HG03571 (cell line): ENCODE data around the gene PPT1.
"Not testable (repeated sequence)": the region's sequence is repeated elsewhere in the genome, so short reads cannot be mapped to it uniquely, and the experiment has no call there.

Experiments
- ATAC-seq: cut with Tn5 transposase; IDR thresholded peaks from one replicate; pipeline ENCODE4 v1.9.1; 2021; ENCODE audit not compliant: unreplicated experiment

PPT1 gene

GRCh38 chr1:40092706-40093639, 4.1 kb downstream of the PPT1 start:
- no peak for ATAC-seq

- ATAC-seq = no peak
Measured at GRCh38 chr1:40092241-40092640, 4.8 kb downstream of the PPT1 start.

GRCh38 chr1:40090652-40091355, 6.2 kb downstream of the PPT1 start:
- no peak for ATAC-seq

- ATAC-seq = not testable (repeated sequence)
Measured at GRCh38 chr1:40084750-40085149, 12.3 kb downstream of the PPT1 start.

- no peak for ATAC-seq
Measured at GRCh38 chr1:40081871-40082270, 15.2 kb downstream of the PPT1 start.

- no peak for ATAC-seq
Measured at GRCh38 chr1:40079774-40080400, 17.2 kb downstream of the PPT1 start.

- no peak for ATAC-seq
Measured at GRCh38 chr1:40078512-40079333, 18.3 kb downstream of the PPT1 start.

GRCh38 chr1:40076895-40077312, 20.1 kb downstream of the PPT1 start:
- ATAC-seq = no peak

GRCh38 chr1:40075266-40075665, 21.8 kb downstream of the PPT1 start:
- ATAC-seq = no peak

GRCh38 chr1:40073062-40073461, 24.0 kb downstream of the PPT1 start:
- no peak for ATAC-seq

- ATAC-seq = no peak
Measured at GRCh38 chr1:40072142-40072541, 24.9 kb downstream of the PPT1 start.

- ATAC-seq = no peak
Measured at GRCh38 chr1:40067851-40068250, 29.2 kb downstream of the PPT1 start.

GRCh38 chr1:40067023-40067422, 30.0 kb downstream of the PPT1 start:
- ATAC-seq = no peak

- peak; percentile 59 for ATAC-seq
Measured at GRCh38 chr1:40064797-40065499, 32.1 kb downstream of the PPT1 start.

- ATAC-seq = no peak
Measured at GRCh38 chr1:40059960-40060750, 36.9 kb downstream of the PPT1 start.

- no peak for ATAC-seq
Measured at GRCh38 chr1:40059338-40059959, 37.6 kb downstream of the PPT1 start.

GRCh38 chr1:40058453-40059337, 38.4 kb downstream of the PPT1 start:
- no peak for ATAC-seq

- no peak for ATAC-seq
Measured at GRCh38 chr1:40058097-40058452, 39.0 kb downstream of the PPT1 start.
